Measurements from ENCODE around the gene SFXN2. TPM values are rescaled to one million over a fixed set of nuclear protein-coding genes. Genes with fewer than 3 reads are reported as not detected.
A peak's percentile ranks its signal among the peaks of the same experiment; 100 is the strongest.

The SFXN2 gene
- total RNA-seq, 1 donor from 2014 or later = 35.8 TPM

- peaks cover 27% of the 10 kb centered on the region for H3K4me1 Mint-ChIP-seq (ENCODE audit: unreplicated experiment)
- peaks cover 6% of the 10 kb centered on the region for H3K9me3 Mint-ChIP-seq
- DNase-seq (ENCODE audit: extremely low spot score, unreplicated experiment) = no peak
- H3K27ac Mint-ChIP-seq = peak overlapping the region; percentile 89
- TF ChIP-seq, protein P1, sequence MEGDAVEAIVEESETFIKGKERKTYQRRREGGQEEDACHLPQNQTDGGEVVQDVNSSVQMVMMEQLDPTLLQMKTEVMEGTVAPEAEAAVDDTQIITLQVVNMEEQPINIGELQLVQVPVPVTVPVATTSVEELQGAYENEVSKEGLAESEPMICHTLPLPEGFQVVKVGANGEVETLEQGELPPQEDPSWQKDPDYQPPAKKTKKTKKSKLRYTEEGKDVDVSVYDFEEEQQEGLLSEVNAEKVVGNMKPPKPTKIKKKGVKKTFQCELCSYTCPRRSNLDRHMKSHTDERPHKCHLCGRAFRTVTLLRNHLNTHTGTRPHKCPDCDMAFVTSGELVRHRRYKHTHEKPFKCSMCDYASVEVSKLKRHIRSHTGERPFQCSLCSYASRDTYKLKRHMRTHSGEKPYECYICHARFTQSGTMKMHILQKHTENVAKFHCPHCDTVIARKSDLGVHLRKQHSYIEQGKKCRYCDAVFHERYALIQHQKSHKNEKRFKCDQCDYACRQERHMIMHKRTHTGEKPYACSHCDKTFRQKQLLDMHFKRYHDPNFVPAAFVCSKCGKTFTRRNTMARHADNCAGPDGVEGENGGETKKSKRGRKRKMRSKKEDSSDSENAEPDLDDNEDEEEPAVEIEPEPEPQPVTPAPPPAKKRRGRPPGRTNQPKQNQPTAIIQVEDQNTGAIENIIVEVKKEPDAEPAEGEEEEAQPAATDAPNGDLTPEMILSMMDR (conservative IDR thresholded peaks at IDR 0.05) = no peak
- no peaks in the 10 kb centered on the region for H3K27me3 Mint-ChIP-seq
- H3K4me3 Mint-ChIP-seq = peak overlapping the region; percentile 93
- H3K36me3 Mint-ChIP-seq = peaks cover 11% of the 10 kb centered on the region
Observed at GRCh38 chr10:102744374-102745051, 30.1 kb downstream of the SFXN2 start.

DNA sequence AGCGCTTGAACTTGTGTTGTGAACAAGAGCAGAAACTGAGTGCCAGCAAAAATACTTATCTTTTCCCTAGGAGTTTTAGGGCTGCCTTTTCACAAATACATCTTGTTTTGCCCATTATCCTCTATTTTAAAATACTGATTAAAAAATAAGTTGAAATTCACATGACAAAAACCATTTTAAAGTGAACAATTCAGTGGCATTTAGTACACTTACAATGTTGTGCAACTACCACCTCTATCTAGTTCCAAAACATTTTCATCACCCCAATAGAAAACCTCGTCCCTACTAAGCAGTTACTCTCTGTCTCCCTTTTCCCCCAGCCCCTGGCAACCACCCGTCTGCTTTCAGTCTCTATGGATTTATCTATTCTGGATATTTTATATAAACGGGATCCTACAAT is 30.7 kb downstream of the SFXN2 start:
- no peak for DNase-seq (ENCODE audit: extremely low spot score, unreplicated experiment)
- Mint-ChIP-seq H3K36me3 (peaks cover 11% of the 10 kb centered on the region), H3K9me3 (peaks cover 6% of the 10 kb centered on the region), H3K4me3 (peak overlapping the region; percentile 93), H3K27me3 (no peaks in the 10 kb centered on the region), H3K27ac (peak overlapping the region; percentile 89), H3K4me1 (ENCODE audit: unreplicated experiment) (peaks cover 27% of the 10 kb centered on the region)
- TF ChIP-seq, protein P1 (conservative IDR thresholded peaks at IDR 0.05) = no peak

- peak overlapping the region; percentile 15 for H3K4me3 Mint-ChIP-seq
Observed at GRCh38 chr10:102752266-102752930, 38.0 kb downstream of the SFXN2 start.

GRCh38 chr10:102752934-102753664 is 38.7 kb downstream of the SFXN2 start:
- peak overlapping the region; percentile 64 for H3K27ac Mint-ChIP-seq

More at GRCh38 chr10:102752266-102752930, 38.0 kb downstream of the SFXN2 start:
- Mint-ChIP-seq H3K27ac (peak overlapping the region; percentile 64), H3K27me3 (no peaks in the 10 kb centered on the region), H3K4me1 (ENCODE audit: unreplicated experiment) (peaks cover 24% of the 10 kb centered on the region), H3K9me3 (peaks cover 6% of the 10 kb centered on the region), H3K36me3 (peaks cover 8% of the 10 kb centered on the region)
- TF ChIP-seq, protein P1 (conservative IDR thresholded peaks at IDR 0.05) = no peak
- no peak for DNase-seq (ENCODE audit: extremely low spot score, unreplicated experiment)

DNA sequence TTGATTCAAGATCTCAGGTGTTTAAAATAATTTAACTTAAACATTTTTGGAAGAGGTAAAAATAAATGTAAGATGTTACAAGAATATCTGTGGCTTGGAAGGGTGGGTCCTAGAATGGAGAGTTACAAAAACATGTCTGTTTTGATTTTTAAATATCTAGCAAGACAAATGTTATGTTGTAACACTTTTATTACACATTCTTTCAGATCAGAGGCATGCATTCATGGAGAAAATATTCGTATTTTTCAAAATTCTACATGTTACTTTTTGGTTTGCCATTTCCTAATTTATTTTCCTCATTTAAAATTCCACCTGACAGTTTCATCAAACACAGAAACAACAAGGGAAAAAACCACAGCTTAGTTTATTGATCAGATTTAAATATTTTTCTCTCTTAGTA is 39.3 kb downstream of the SFXN2 start:
- peak overlapping the region; percentile 64 for H3K27ac Mint-ChIP-seq
- peaks cover 5% of the 10 kb centered on the region for H3K9me3 Mint-ChIP-seq
- H3K36me3 Mint-ChIP-seq = peaks cover 7% of the 10 kb centered on the region
- peaks cover 28% of the 10 kb centered on the region for H3K4me1 Mint-ChIP-seq (ENCODE audit: unreplicated experiment)
- peak overlapping the region; percentile 30 for H3K4me3 Mint-ChIP-seq
- TF ChIP-seq, protein P1 (conservative IDR thresholded peaks at IDR 0.05) = no peak
- DNase-seq (ENCODE audit: extremely low spot score, unreplicated experiment) = no peak
- no peaks in the 10 kb centered on the region for H3K27me3 Mint-ChIP-seq

More at GRCh38 chr10:102752934-102753664, 38.7 kb downstream of the SFXN2 start:
- H3K27me3 Mint-ChIP-seq = no peaks in the 10 kb centered on the region
- H3K9me3 Mint-ChIP-seq = peaks cover 6% of the 10 kb centered on the region
- H3K36me3 Mint-ChIP-seq = peaks cover 8% of the 10 kb centered on the region
- peak overlapping the region; percentile 30 for H3K4me3 Mint-ChIP-seq
- peaks cover 26% of the 10 kb centered on the region for H3K4me1 Mint-ChIP-seq (ENCODE audit: unreplicated experiment)
- TF ChIP-seq, protein P1 (conservative IDR thresholded peaks at IDR 0.05) = peak; percentile 66
- DNase-seq (ENCODE audit: extremely low spot score, unreplicated experiment) = no peak
